ENCODE results near the gene FLOT1. TPM values are rescaled to one million over a fixed set of nuclear protein-coding genes. Genes with fewer than 3 reads are reported as not detected.

The FLOT1 gene
- total RNA-seq, 1 donor from 2014 or later = 77.6 TPM

DNA sequence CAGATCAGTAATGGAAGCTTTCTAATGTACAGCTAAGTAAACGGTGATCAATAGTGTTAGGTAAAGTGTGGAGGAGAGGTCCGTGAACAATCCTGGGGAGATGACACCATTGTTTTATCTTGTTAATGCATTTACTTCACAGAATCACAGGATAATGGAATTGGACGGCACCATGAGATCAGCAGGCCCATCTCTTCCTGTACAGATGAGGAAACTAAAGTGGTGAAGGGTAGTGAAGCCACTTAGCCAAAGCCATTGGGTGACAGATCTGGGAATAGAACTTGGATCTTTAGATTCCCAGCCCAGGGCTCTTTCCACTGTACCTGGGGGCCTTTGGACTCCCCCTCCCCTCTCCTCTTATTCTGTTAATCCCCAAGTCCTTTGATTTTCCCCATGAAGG is 28.1 kb upstream of the FLOT1 start:
- Histone ChIP-seq H3K4me1 (ENCODE audit: insufficient read depth, low read length) (peaks cover 33% of the 10 kb centered on the region), H3K4me2 (ENCODE audit: low read length) (no peak overlapping the region), H3K79me2 (ENCODE audit: insufficient read depth, low read length) (no peaks in the 10 kb centered on the region), H3K27ac (ENCODE audit: low read depth, low read length) (peak overlapping the region; percentile 99), H3K36me3 (ENCODE audit: insufficient read depth, low read length) (no peaks in the 10 kb centered on the region), H3K9me3 (ENCODE audit: insufficient read depth, low read depth, low read length) (no peaks in the 10 kb centered on the region), H3K4me3 (ENCODE audit: insufficient read depth, low read depth, low read length) (no peak overlapping the region), H2AFZ (ENCODE audit: low read depth, low read length) (no peak overlapping the region), H3K27me3 (ENCODE audit: insufficient read depth, low read length) (no peaks in the 10 kb centered on the region), H3K9ac (ENCODE audit: low read length) (peak overlapping the region; percentile 88), H4K20me1 (ENCODE audit: insufficient read depth, low read length) (no peaks in the 10 kb centered on the region)
- no peaks in the 10 kb centered on the region for H3K27me3 Mint-ChIP-seq (ENCODE audit: low read depth, unreplicated experiment)
- peaks cover 36% of the 10 kb centered on the region for H3K4me1 Mint-ChIP-seq (ENCODE audit: low read depth, unreplicated experiment)
- peak overlapping the region; percentile 99 for H3K27ac Mint-ChIP-seq (ENCODE audit: unreplicated experiment)
- FAIRE-seq = no peak
- no peak for TF ChIP-seq EZH2 (IDR thresholded peaks at IDR 0.05; ENCODE audit: insufficient read depth, low read length)
- TF ChIP-seq CTCF (IDR thresholded peaks at IDR 0.05; ENCODE audit: insufficient read depth, low read depth, low read length) = no peak
- H3K9me3 Mint-ChIP-seq (ENCODE audit: unreplicated experiment) = no peaks in the 10 kb centered on the region
- no peak for DNase-seq (ENCODE audit: low read depth)
- no peak overlapping the region for H3K4me3 Mint-ChIP-seq (ENCODE audit: unreplicated experiment)
- peaks cover 7% of the 10 kb centered on the region for H3K36me3 Mint-ChIP-seq (ENCODE audit: low read depth, unreplicated experiment)

- H3K27me3 Mint-ChIP-seq (ENCODE audit: low read depth, unreplicated experiment) = no peaks in the 10 kb centered on the region
- Histone ChIP-seq H3K27me3 (ENCODE audit: insufficient read depth, low read length) (no peaks in the 10 kb centered on the region), H3K36me3 (ENCODE audit: insufficient read depth, low read length) (no peaks in the 10 kb centered on the region), H3K9me3 (ENCODE audit: insufficient read depth, low read depth, low read length) (no peaks in the 10 kb centered on the region), H3K27ac (ENCODE audit: low read depth, low read length) (peak overlapping the region; percentile 99), H2AFZ (ENCODE audit: low read depth, low read length) (no peak overlapping the region), H3K79me2 (ENCODE audit: insufficient read depth, low read length) (no peaks in the 10 kb centered on the region), H3K4me1 (ENCODE audit: insufficient read depth, low read length) (peaks cover 33% of the 10 kb centered on the region), H3K4me2 (ENCODE audit: low read length) (peak overlapping the region; percentile 79), H3K9ac (ENCODE audit: low read length) (peak overlapping the region; percentile 88), H4K20me1 (ENCODE audit: insufficient read depth, low read length) (no peaks in the 10 kb centered on the region), H3K4me3 (ENCODE audit: insufficient read depth, low read depth, low read length) (no peak overlapping the region)
- DNase-seq (ENCODE audit: low read depth) (peak; percentile 81), FAIRE-seq (no peak)
- H3K4me1 Mint-ChIP-seq (ENCODE audit: low read depth, unreplicated experiment) = peaks cover 41% of the 10 kb centered on the region
- no peak overlapping the region for H3K4me3 Mint-ChIP-seq (ENCODE audit: unreplicated experiment)
- TF ChIP-seq CTCF (IDR thresholded peaks at IDR 0.05; ENCODE audit: insufficient read depth, low read depth, low read length) (no peak), EZH2 (IDR thresholded peaks at IDR 0.05; ENCODE audit: insufficient read depth, low read length) (no peak)
- no peaks in the 10 kb centered on the region for H3K9me3 Mint-ChIP-seq (ENCODE audit: unreplicated experiment)
- H3K27ac Mint-ChIP-seq (ENCODE audit: unreplicated experiment) = peak overlapping the region; percentile 99
- H3K36me3 Mint-ChIP-seq (ENCODE audit: low read depth, unreplicated experiment) = peaks cover 7% of the 10 kb centered on the region
These were observed 27.5 kb upstream of the FLOT1 start for GRCh38 chr6:30769853-30770524.
